GM12878 (cell line): ENCODE results near the gene SLC34A1. TPM values are rescaled to one million over a fixed set of nuclear protein-coding genes. Genes with fewer than 3 reads are reported as not detected.

Experiments
- ATAC-seq: fragments of 200-7000 bp; cut with Tn5 transposase; 3 replicates; pipeline ENCODE4 v1.9.1; 2020; ENCODE audit warnings: mild to moderate bottlenecking, moderate library complexity
- BruUV-seq: library from RNA; stranded (reverse); fragments of 400-500 nt; replicated peaks from 2 replicates; lab custom pipeline; 2021; lab: Mats Ljungman, UMichigan
- CTCF ChIA-PET: fragments of 300-600 bp; sonication (Branson Sonifier 250); formaldehyde crosslinking; extraction: SDS; loops from one replicate; lab custom pipeline; 2021; ENCODE audit warnings: inconsistent platforms; lab: Yijun Ruan, JAX
- POLR2A ChIA-PET: fragments of 350-600 bp; formaldehyde crosslinking; extraction: SDS; loops from one replicate; lab custom pipeline; 2021; ENCODE audit warnings: inconsistent platforms; lab: Charles Lee
- RAD21 ChIA-PET: fragments of 300-600 bp; sonication (Branson Sonifier 250); formaldehyde crosslinking; loops from one replicate; lab custom pipeline; 2023; ENCODE audit warnings: antibody characterized with exemption; ENCODE audit not compliant: unreplicated experiment; lab: Charles Lee
- SMC1A ChIA-PET: fragments of 300-600 bp; sonication (Branson Sonifier 250); formaldehyde crosslinking; loops from one replicate; lab custom pipeline; 2023; ENCODE audit not compliant: unreplicated experiment, uncharacterized antibody; lab: Charles Lee
- DNase-seq: peaks from one replicate; pipeline ENCODE4 v3.0.0-alpha.2; 2011; ENCODE audit warnings: low read depth, low spot score
- FAIRE-seq: peaks from 3 replicates; lab custom pipeline; 2011; peaks lifted over from hg19 to GRCh38; lab: Jason Lieb, UNC
- H2AFZ ChIP-seq: 2 replicates; pipeline ENCODE4 v1.6.0; 2011; ENCODE audit warnings: low read depth, low read length, control low read depth; ENCODE audit not compliant: control insufficient read depth
- H3K27ac ChIP-seq: 2 replicates; pipeline ENCODE4 v1.5.1; 2011; ENCODE audit warnings: control low read depth; ENCODE audit not compliant: control insufficient read depth, insufficient read depth
- H3K27me3 ChIP-seq, 2 experiments: replicated peaks in 1 of 2; 2 replicates each; pipeline versions ENCODE4 v1.6.0 to v1.6.1; 2011; ENCODE audit warnings: low read length in 1 of 2; ENCODE audit not compliant: control insufficient read depth in 2 of 2, insufficient read depth in 2 of 2
- H3K36me3 ChIP-seq, 2 experiments: 2 replicates each; pipeline ENCODE4 v1.5.1; 2011; ENCODE audit warnings: low read length in 1 of 2; ENCODE audit not compliant: control insufficient read depth in 2 of 2, insufficient read depth in 2 of 2
- H3K4me1 ChIP-seq: 2 replicates; pipeline ENCODE4 v1.6.1; 2011; ENCODE audit warnings: mild to moderate bottlenecking, low read length, moderate library complexity, mixed read lengths; ENCODE audit not compliant: control insufficient read depth, insufficient read depth
- H3K4me2 ChIP-seq: 2 replicates; pipeline ENCODE4 v1.6.0; 2011; ENCODE audit warnings: control low read depth; ENCODE audit not compliant: control insufficient read depth, insufficient read depth
- H3K4me3 ChIP-seq: fragments of 200-600 bp; sonication (generic); 2 replicates; pipeline ENCODE4 v1.5.1; 2016
- H3K79me2 ChIP-seq: 2 replicates; pipeline ENCODE4 v1.6.0; 2011; ENCODE audit warnings: low read length; ENCODE audit not compliant: control insufficient read depth, insufficient read depth
- H3K9ac ChIP-seq: 2 replicates; pipeline ENCODE4 v1.8.0; 2011; ENCODE audit warnings: low read length, control low read depth, mixed read lengths; ENCODE audit not compliant: control insufficient read depth, insufficient read depth
- H3K9me3 ChIP-seq: replicated peaks from 3 replicates; pipeline ENCODE4 v1.5.1; 2011; ENCODE audit warnings: mild to moderate bottlenecking, low read length; ENCODE audit not compliant: control insufficient read depth, insufficient read depth
- H4K20me1 ChIP-seq: 2 replicates; pipeline ENCODE4 v1.6.0; 2011; ENCODE audit not compliant: control insufficient read depth, insufficient read depth
- CHD4 ChIP-seq: fragments of 200-600 bp; sonication (generic); IDR thresholded peaks from 2 replicates; pipeline ENCODE4 v1.6.1; 2016; ENCODE audit warnings: mild to moderate bottlenecking
- GABPA ChIP-seq: IDR thresholded peaks from 2 replicates; pipeline ENCODE4 v1.6.1; 2014; ENCODE audit warnings: antibody characterized with exemption, low read depth, mild to moderate bottlenecking, inconsistent platforms
- HDGF ChIP-seq: fragments of 450-650 bp; IDR thresholded peaks from 2 replicates; pipeline ENCODE4 v1.6.1; 2016; ENCODE audit warnings: antibody characterized with exemption
- NFIC ChIP-seq: IDR thresholded peaks from 2 replicates; pipeline ENCODE4 v1.6.1; 2012; ENCODE audit warnings: low read depth, mild to moderate bottlenecking, inconsistent platforms, low read length, moderate library complexity
- NRF1 ChIP-seq: conservative IDR thresholded peaks from 2 replicates; pipeline ENCODE4 v1.6.1; 2011; ENCODE audit warnings: mild to moderate bottlenecking, low read depth, low read length, improper control_type of control experiment
- WRNIP1 ChIP-seq: IDR thresholded peaks from 2 replicates; pipeline ENCODE4 v1.6.1; 2011; ENCODE audit warnings: low read depth, low read length, improper control_type of control experiment, borderline replicate concordance
- WGBS: methylation state at CpG from one replicate; pipeline ENCODE4 v1.1.6; 2016; ENCODE audit warnings: low lambda C conversion rate; ENCODE audit not compliant: insufficient replicate concordance, insufficient coverage; ENCODE audit errors: missing lambda C conversion rate; 5-methylcytosine and 5-hydroxymethylcytosine counted together
- in situ Hi-C: fragments of 300-500 bp; cut with MboI; formaldehyde crosslinking; loops from 9 replicates; pipeline ENCODE4 v1.14.3; 2018; ENCODE audit warnings: mixed read lengths
- intact Hi-C: fragments of 100-400 bp; cut with micrococcal nuclease; formaldehyde crosslinking; loops from one replicate; pipeline ENCODE4 v1.14.2; 2022; ENCODE audit not compliant: unreplicated experiment
- polyA plus RNA-seq, 11 experiments: library from polyadenylated mRNA; depleted of rRNA in 4 of 11; unstranded in 6 of 11; stranded (reverse) in 5 of 11; fragments of >200 nt; fragmentation: Nextera tagmentation in 4 of 11; fragmentation: Illumina TruSeq in 1 of 11; extraction: Ambion mirVana in 4 of 11; extraction: Trizol in 1 of 11; gene quantifications; 1 replicate in 1 of 11; 2 replicates in 10 of 11; pipeline versions ENCODE4 v1.2.1 to v1.2.3, GENCODE V29; 2011 to 2016; ENCODE audit warnings: inconsistent platforms in 2 of 11, missing spikeins in 2 of 11, low read depth in 1 of 11
- total RNA-seq, 4 experiments: library from RNA; depleted of rRNA in 3 of 4; stranded (reverse); fragments of >200 nt in 3 of 4; fragmentation: Illumina TruSeq in 1 of 4; extraction: Trizol in 1 of 4; gene quantifications; 2 replicates each; pipeline versions ENCODE4 v1.2.1 to v1.2.3, GENCODE V29; 2013 to 2021
- TF ChIP-seq, protein P1 (sequence below): fragments of 450-650 bp; IDR thresholded peaks from 2 replicates; pipeline ENCODE4 v1.6.1; 2016; ENCODE audit warnings: mild to moderate bottlenecking

Gene SLC34A1
- total and polyA plus RNA-seq, 10 of the 15 experiments (the other 5 are each of a cell fraction or from before 2014, with no cell fraction given) = 0.03 to 0.14 (median 0.09) TPM; not detected in 2

DNA sequence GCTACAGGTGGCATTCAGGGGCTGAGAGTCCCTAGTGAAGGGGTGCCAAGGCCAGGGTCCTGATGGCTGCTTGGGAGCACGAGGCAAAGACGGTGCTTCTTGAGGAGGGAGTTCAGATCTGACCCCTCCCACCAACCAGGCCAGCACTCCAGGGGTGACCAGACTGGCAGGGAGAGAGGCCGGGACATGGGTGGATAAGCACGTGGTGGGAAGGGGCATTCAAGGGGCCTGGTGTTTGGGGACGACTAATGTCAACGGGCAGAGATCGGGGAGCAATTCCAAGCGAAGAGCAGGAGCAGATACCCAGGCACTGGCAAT, 22.0 kb upstream of the SLC34A1 start:
- H4K20me1 ChIP-seq = no peaks in the 10 kb centered on the region
- WGBS = 69% methylated on average over 8 of the region's 8 CpGs
- H2AFZ ChIP-seq = no peak overlapping the region
- peak overlapping the region; percentile 60 for H3K9ac ChIP-seq
- ChIA-PET SMC1A (interaction anchor here (1.1 to 2.2 kb wide), 7 partner anchors 8 to 250 kb away, joined by 3 to 11 read pairs (median 7); partner anchors contain the start of gene LMAN2), POLR2A (interaction anchor here (0.6 to 2.7 kb wide), 9 partner anchors 11 to 86 kb away, joined by 3 to 22 read pairs (median 4); partner anchors contain the start of gene LMAN2), CTCF (interaction anchor here (0.7 to 4.4 kb wide), 10 partner anchors 8 to 148 kb away, joined by 3 to 33 read pairs (median 6); partner anchors contain the start of gene LMAN2), RAD21 (interaction anchor here (0.9 to 3.7 kb wide), 10 partner anchors 8 to 249 kb away, joined by 3 to 29 read pairs (median 8); partner anchors contain the start of gene LMAN2)
- H3K4me2 ChIP-seq = peak overlapping the region; percentile 93
- H3K36me3 ChIP-seq = peaks cover 0 to under 1% of the 10 kb centered on the region in 2 experiments; a peak in 2 of 4 replicates
- peak overlapping the region; percentile 91 for H3K27ac ChIP-seq
- H3K9me3 ChIP-seq = no peaks in the 10 kb centered on the region
- no peak for TF ChIP-seq CHD4
- TF ChIP-seq WRNIP1 = no peak
- TF ChIP-seq, protein P1, sequence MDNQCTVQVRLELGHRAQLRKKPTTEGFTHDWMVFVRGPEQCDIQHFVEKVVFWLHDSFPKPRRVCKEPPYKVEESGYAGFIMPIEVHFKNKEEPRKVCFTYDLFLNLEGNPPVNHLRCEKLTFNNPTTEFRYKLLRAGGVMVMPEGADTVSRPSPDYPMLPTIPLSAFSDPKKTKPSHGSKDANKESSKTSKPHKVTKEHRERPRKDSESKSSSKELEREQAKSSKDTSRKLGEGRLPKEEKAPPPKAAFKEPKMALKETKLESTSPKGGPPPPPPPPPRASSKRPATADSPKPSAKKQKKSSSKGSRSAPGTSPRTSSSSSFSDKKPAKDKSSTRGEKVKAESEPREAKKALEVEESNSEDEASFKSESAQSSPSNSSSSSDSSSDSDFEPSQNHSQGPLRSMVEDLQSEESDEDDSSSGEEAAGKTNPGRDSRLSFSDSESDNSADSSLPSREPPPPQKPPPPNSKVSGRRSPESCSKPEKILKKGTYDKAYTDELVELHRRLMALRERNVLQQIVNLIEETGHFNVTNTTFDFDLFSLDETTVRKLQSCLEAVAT = 0 out of 2 replicates have a peak, but pooled peaks have one; percentile 49
- TF ChIP-seq GABPA = no peak
- TF ChIP-seq HDGF = no peak
- no peak for TF ChIP-seq NRF1
- TF ChIP-seq NFIC = no peak
- peak overlapping the region; percentile 63 for H3K4me3 ChIP-seq
- intact Hi-C loops (loop anchor here (5.0 kb wide), 1 partner anchor 50 kb away; the partner anchor contains the start of gene MXD3), in situ Hi-C loops (no loop called here)
- H3K4me1 ChIP-seq = peaks cover 63% of the 10 kb centered on the region
- DNase-seq (no peak), FAIRE-seq (no peak), ATAC-seq (no peak)
- no peaks in the 10 kb centered on the region for H3K27me3 ChIP-seq
- no TSS peak for BruUV-seq
- peaks cover 70% of the 10 kb centered on the region for H3K79me2 ChIP-seq
